NCI-H128 (cell line): ENCODE measurements around the gene CMAS.
A peak's percentile ranks its signal among the peaks of the same experiment; 100 is the strongest.
"Not testable (repeated sequence)": the region's sequence is repeated elsewhere in the genome, so short reads cannot be mapped to it uniquely, and the experiment has no call there.

ENCODE experiments used
- DNase-seq: peaks from one replicate; lab custom pipeline; 2025; ENCODE audit not compliant: unreplicated experiment; lab: John Stamatoyannopoulos, UW

Gene CMAS

GRCh38 chr12:22046090-22046967 lies at the start of gene CMAS:
Gene CMAS (plus strand): TSS chr12:22046218. CDS start chr12:22046304, 86 bp downstream.
- peak; percentile 45 for DNase-seq

GRCh38 chr12:21998295-21998694 lies 47.7 kb upstream of the CMAS start:
- no peak for DNase-seq

- DNase-seq, result no peak
Observed at GRCh38 chr12:21998782-21999181, 47.2 kb upstream of the CMAS start.

GRCh38 chr12:22002430-22002829 lies 43.6 kb upstream of the CMAS start:
- DNase-seq, result no peak

- not testable (repeated sequence) for DNase-seq
Observed at GRCh38 chr12:22007794-22008193, 38.2 kb upstream of the CMAS start.

- no peak for DNase-seq
Observed at GRCh38 chr12:22008196-22008595, 37.8 kb upstream of the CMAS start.

- DNase-seq, result no peak
Observed at GRCh38 chr12:22014041-22014782, 31.8 kb upstream of the CMAS start.

GRCh38 chr12:22014783-22015144 lies 31.3 kb upstream of the CMAS start:
- DNase-seq, result no peak

- no peak for DNase-seq
Observed at GRCh38 chr12:22016982-22017381, 29.0 kb upstream of the CMAS start.

GRCh38 chr12:22018860-22019259 lies 27.2 kb upstream of the CMAS start:
- DNase-seq, result no peak

- not testable (repeated sequence) for DNase-seq
Observed at GRCh38 chr12:22023489-22023888, 22.5 kb upstream of the CMAS start.

GRCh38 chr12:22029491-22029890 lies 16.5 kb upstream of the CMAS start:
- no peak for DNase-seq

GRCh38 chr12:22029991-22030390 lies 16.0 kb upstream of the CMAS start:
- no peak for DNase-seq

- DNase-seq, result no peak
Observed at GRCh38 chr12:22032732-22033131, 13.3 kb upstream of the CMAS start.

- no peak for DNase-seq
Observed at GRCh38 chr12:22034709-22035506, 11.1 kb upstream of the CMAS start.

GRCh38 chr12:22037947-22038346 lies 8.1 kb upstream of the CMAS start:
- no peak for DNase-seq

- no peak for DNase-seq
Observed at GRCh38 chr12:22038734-22039133, 7.3 kb upstream of the CMAS start.

- no peak for DNase-seq
Observed at GRCh38 chr12:22039361-22039760, 6.7 kb upstream of the CMAS start.

GRCh38 chr12:22042976-22043669 lies 2.9 kb upstream of the CMAS start:
- no peak for DNase-seq

- DNase-seq, result no peak
Observed at GRCh38 chr12:22043943-22044342, 2.1 kb upstream of the CMAS start.

- DNase-seq, result no peak
Observed at GRCh38 chr12:22044391-22044790, 1.6 kb upstream of the CMAS start.
